Body of pancreas (tissue), 4 donors: ENCODE measurements around the gene HABP4.

Experiments
- POLR2A ChIP-seq, 3 donors: fragments of 450-650 bp; IDR thresholded peaks; one replicate each; pipeline ENCODE4 v1.6.1; 2016; ENCODE audit warnings: antibody characterized with exemption in 3 of 3, mild to moderate bottlenecking in 2 of 3
- TF ChIP-seq, protein P1 (sequence below), 7 experiments: fragments of 450-650 bp in 4 of 7; fragments of 200-600 bp in 3 of 7; sonication (generic) in 3 of 7; IDR thresholded peaks; one replicate each; pipeline ENCODE4 v1.5.1; 2016 to 2019; ENCODE audit warnings: antibody characterized with exemption in 7 of 7

GRCh38 chr9:96478829-96479371, 28.9 kb downstream of the HABP4 start:
- TF ChIP-seq, protein P1, sequence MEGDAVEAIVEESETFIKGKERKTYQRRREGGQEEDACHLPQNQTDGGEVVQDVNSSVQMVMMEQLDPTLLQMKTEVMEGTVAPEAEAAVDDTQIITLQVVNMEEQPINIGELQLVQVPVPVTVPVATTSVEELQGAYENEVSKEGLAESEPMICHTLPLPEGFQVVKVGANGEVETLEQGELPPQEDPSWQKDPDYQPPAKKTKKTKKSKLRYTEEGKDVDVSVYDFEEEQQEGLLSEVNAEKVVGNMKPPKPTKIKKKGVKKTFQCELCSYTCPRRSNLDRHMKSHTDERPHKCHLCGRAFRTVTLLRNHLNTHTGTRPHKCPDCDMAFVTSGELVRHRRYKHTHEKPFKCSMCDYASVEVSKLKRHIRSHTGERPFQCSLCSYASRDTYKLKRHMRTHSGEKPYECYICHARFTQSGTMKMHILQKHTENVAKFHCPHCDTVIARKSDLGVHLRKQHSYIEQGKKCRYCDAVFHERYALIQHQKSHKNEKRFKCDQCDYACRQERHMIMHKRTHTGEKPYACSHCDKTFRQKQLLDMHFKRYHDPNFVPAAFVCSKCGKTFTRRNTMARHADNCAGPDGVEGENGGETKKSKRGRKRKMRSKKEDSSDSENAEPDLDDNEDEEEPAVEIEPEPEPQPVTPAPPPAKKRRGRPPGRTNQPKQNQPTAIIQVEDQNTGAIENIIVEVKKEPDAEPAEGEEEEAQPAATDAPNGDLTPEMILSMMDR (IDR thresholded peaks at IDR 0.05): no peak
- TF ChIP-seq POLR2A (IDR thresholded peaks at IDR 0.05): no peak
